GM19397 (cell line): ENCODE data around the gene CHGA.

Source experiments
- ATAC-seq: cut with Tn5 transposase; IDR thresholded peaks from one replicate; pipeline ENCODE4 v1.9.1; 2021; ENCODE audit warnings: mild to moderate bottlenecking, moderate library complexity; ENCODE audit not compliant: unreplicated experiment

Gene CHGA

GRCh38 chr14:92959761-92960680 is 37.1 kb downstream of the CHGA start:
- no peak for ATAC-seq

GRCh38 chr14:92960706-92961566 is 38.0 kb downstream of the CHGA start:
- ATAC-seq: no peak

- no peak for ATAC-seq
These were observed 38.6 kb downstream of the CHGA start for GRCh38 chr14:92961567-92961855.

- no peak for ATAC-seq
These were observed 39.3 kb downstream of the CHGA start for GRCh38 chr14:92962031-92962830.

- ATAC-seq: no peak
These were observed 39.8 kb downstream of the CHGA start for GRCh38 chr14:92962831-92963095.

GRCh38 chr14:92963301-92964123 is 40.6 kb downstream of the CHGA start:
- no peak for ATAC-seq

GRCh38 chr14:92964124-92965109 is 41.5 kb downstream of the CHGA start:
- ATAC-seq: no peak

GRCh38 chr14:92965281-92965680 is 42.3 kb downstream of the CHGA start:
- no peak for ATAC-seq

GRCh38 chr14:92967346-92967926 is 44.5 kb downstream of the CHGA start:
- no peak for ATAC-seq

- ATAC-seq: no peak
These were observed 45.5 kb downstream of the CHGA start for GRCh38 chr14:92968291-92969020.

GRCh38 chr14:92969430-92969829 is 46.5 kb downstream of the CHGA start:
- no peak for ATAC-seq

GRCh38 chr14:92969871-92970270 is 46.9 kb downstream of the CHGA start:
- no peak for ATAC-seq

- no peak for ATAC-seq
These were observed 47.3 kb downstream of the CHGA start for GRCh38 chr14:92970271-92970670.

- ATAC-seq: no peak
These were observed 48.7 kb downstream of the CHGA start for GRCh38 chr14:92971601-92972180.

GRCh38 chr14:92973261-92973797 is 50.4 kb downstream of the CHGA start:
- ATAC-seq: no peak

- no peak for ATAC-seq
These were observed 50.9 kb downstream of the CHGA start for GRCh38 chr14:92973798-92974372.
